Measurements from ENCODE around the gene PRKG1. TPM values are rescaled to one million over a fixed set of nuclear protein-coding genes. Genes with fewer than 3 reads are reported as not detected.

PRKG1 gene
- polyA plus RNA-seq, 4 donors, result 0.45 to 7.4 (median 1.3) TPM

GRCh38 chr10:51888263-51888662 is 814.0 kb downstream of the PRKG1 start:
- H3K27me3 ChIP-seq (ENCODE audit: control insufficient read depth in 3 of 3, insufficient read depth in 3 of 3, low read length in 3 of 3), result no peaks in the 10 kb centered on the region

DNA sequence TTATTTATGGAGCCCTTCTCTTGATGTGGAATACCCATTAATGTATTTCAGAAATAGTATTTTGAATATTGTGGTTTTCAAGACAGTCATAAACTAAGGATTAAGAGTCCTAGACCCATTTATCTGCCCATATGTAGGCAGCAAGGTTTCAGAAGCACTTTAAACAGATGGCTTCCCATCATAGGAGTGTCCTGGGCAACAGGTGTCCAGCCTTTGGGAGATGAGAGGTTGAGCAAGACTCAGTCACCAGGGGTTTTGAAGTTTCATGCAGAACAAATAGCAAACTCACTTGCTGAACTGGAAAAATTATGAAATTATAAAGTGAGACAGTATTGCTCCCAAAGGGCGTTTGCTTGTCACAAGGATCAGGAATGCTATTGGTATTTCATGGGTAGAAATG is 818.0 kb downstream of the PRKG1 start:
- no peak for DNase-seq
- 49 to 80% (median 74%) methylated on average over 1 of the region's 1 CpG for WGBS, 3 donors
- no peak overlapping the region for H3K4me3 ChIP-seq (ENCODE audit: low read depth in 1 of 3, low read length in 3 of 3)
- H3K9me3 ChIP-seq (ENCODE audit: control insufficient read depth in 2 of 2, insufficient read depth in 1 of 2, low read depth in 1 of 2, low read length in 1 of 2), result no peaks in the 10 kb centered on the region
- H3K27ac ChIP-seq (ENCODE audit: low read depth in 1 of 3, low read length in 2 of 3), result no peak overlapping the region
- no peak for FAIRE-seq
- no peaks in the 10 kb centered on the region for H3K27me3 ChIP-seq (ENCODE audit: control insufficient read depth in 3 of 3, insufficient read depth in 3 of 3, low read length in 3 of 3)
- H3K4me1 ChIP-seq (ENCODE audit: control insufficient read depth in 3 of 3, insufficient read depth in 2 of 3, low read depth in 1 of 3, low read length in 2 of 3), result no peaks in the 10 kb centered on the region
- no peaks in the 10 kb centered on the region for H3K36me3 ChIP-seq (ENCODE audit: control insufficient read depth in 3 of 3, insufficient read depth in 2 of 3, low read depth in 1 of 3, low read length in 3 of 3)

More at GRCh38 chr10:51888263-51888662, 814.0 kb downstream of the PRKG1 start:
- Histone ChIP-seq H3K4me3 (ENCODE audit: low read depth in 1 of 3, low read length in 3 of 3) (no peak overlapping the region), H3K9me3 (ENCODE audit: control insufficient read depth in 2 of 2, insufficient read depth in 1 of 2, low read depth in 1 of 2, low read length in 1 of 2) (no peaks in the 10 kb centered on the region), H3K36me3 (ENCODE audit: control insufficient read depth in 3 of 3, insufficient read depth in 2 of 3, low read depth in 1 of 3, low read length in 3 of 3) (no peaks in the 10 kb centered on the region), H3K27ac (ENCODE audit: low read depth in 1 of 3, low read length in 2 of 3) (no peak overlapping the region), H3K4me1 (ENCODE audit: control insufficient read depth in 3 of 3, insufficient read depth in 2 of 3, low read depth in 1 of 3, low read length in 2 of 3) (no peaks in the 10 kb centered on the region)
- FAIRE-seq, result no peak
- DNase-seq, result no peak

DNA sequence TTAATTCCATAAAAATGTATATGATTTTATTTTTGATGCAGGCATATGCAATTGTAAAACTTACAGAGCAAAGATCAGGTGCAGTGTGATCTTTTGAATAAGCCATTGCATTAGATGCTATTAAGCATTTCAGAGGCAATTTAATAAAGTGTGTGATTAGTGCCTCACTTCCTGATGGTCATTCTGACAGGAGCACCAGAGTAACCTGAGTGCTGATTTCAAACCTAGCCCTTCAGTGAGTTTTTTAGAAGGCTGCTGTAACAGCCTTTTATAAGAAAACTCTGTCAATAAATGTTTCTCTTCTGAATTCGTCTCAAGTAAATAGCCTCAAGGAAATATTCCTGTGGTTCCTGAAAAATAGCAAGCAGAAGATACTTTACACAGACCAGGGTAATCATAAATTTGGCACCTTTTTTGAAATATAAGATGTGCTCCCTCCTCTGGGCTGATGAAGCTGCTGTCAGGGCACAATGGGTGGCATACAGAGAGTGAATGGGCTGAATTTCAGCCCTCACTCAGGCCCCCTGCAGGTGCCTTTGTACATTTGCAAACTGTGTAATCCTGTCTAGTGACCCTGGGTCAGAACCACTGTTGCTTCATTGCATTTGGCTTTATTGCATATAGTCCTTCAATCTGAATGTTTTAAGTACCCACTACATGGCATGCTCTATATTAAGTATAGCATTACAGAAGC is 818.8 kb downstream of the PRKG1 start:
- H3K36me3 ChIP-seq (ENCODE audit: control insufficient read depth in 3 of 3, insufficient read depth in 2 of 3, low read depth in 1 of 3, low read length in 3 of 3), result no peaks in the 10 kb centered on the region
- DNase-seq, result peak; percentile 5 to 8
- H3K9me3 ChIP-seq (ENCODE audit: control insufficient read depth in 2 of 2, insufficient read depth in 1 of 2, low read depth in 1 of 2, low read length in 1 of 2), result no peaks in the 10 kb centered on the region
- no peaks in the 10 kb centered on the region for H3K27me3 ChIP-seq (ENCODE audit: control insufficient read depth in 3 of 3, insufficient read depth in 3 of 3, low read length in 3 of 3)
- WGBS, 3 donors, result 75 to 84% (median 78%) methylated on average over 1 of the region's 1 CpG
- no peak for FAIRE-seq
- no peak overlapping the region for H3K27ac ChIP-seq (ENCODE audit: low read depth in 1 of 3, low read length in 2 of 3)
- no peak overlapping the region for H3K4me3 ChIP-seq (ENCODE audit: low read depth in 1 of 3, low read length in 3 of 3)
- H3K4me1 ChIP-seq (ENCODE audit: control insufficient read depth in 3 of 3, insufficient read depth in 2 of 3, low read depth in 1 of 3, low read length in 2 of 3), result no peaks in the 10 kb centered on the region

DNA sequence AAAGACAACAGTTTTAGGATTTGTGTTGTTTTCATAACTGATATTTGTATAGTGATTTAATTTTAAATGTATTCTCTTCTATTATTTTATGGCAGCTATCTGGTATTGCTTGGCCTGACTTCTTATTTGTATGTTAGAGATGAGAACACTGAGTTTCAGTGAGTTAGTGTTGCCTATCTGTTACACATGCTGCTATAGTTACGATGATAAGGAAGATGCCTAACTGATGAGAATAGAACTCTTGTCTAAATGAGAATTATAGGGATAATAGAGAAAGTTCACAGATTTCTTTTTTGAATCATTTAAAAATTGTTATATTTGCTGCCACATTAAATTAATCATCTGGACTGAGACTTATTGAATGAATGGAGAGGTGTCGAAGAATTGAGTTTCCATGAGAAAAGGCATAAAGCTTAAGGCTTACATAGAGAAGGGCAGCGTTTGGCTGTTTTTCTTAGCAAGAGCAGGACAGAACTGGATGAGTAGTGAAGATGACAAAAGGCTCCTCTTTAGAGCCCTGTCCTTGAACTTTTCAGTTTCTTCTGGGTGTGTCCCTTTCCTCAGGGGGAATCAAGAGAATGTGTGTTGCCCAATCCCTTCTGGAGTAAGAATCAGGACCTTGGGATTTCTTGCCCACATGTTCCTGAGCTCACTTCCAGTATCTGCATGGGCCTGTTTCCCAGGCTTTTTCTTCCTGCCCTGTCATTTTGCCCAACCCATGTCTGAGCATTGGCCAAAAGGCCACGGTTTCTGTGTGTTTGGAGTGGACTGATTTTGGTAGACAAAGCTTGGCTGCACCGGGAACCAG is 820.7 kb downstream of the PRKG1 start:
- no peak for DNase-seq
- Histone ChIP-seq H3K4me1 (ENCODE audit: control insufficient read depth in 3 of 3, insufficient read depth in 2 of 3, low read depth in 1 of 3, low read length in 2 of 3) (no peaks in the 10 kb centered on the region), H3K27me3 (ENCODE audit: control insufficient read depth in 3 of 3, insufficient read depth in 3 of 3, low read length in 3 of 3) (no peaks in the 10 kb centered on the region), H3K4me3 (ENCODE audit: low read depth in 1 of 3, low read length in 3 of 3) (no peak overlapping the region), H3K27ac (ENCODE audit: low read depth in 1 of 3, low read length in 2 of 3) (no peak overlapping the region), H3K36me3 (ENCODE audit: control insufficient read depth in 3 of 3, insufficient read depth in 2 of 3, low read depth in 1 of 3, low read length in 3 of 3) (no peaks in the 10 kb centered on the region), H3K9me3 (ENCODE audit: control insufficient read depth in 2 of 2, insufficient read depth in 1 of 2, low read depth in 1 of 2, low read length in 1 of 2) (no peaks in the 10 kb centered on the region)
- FAIRE-seq, result no peak
- 75 to 90% (median 79%) methylated on average over 5 of the region's 5 CpGs for WGBS, 3 donors

DNA sequence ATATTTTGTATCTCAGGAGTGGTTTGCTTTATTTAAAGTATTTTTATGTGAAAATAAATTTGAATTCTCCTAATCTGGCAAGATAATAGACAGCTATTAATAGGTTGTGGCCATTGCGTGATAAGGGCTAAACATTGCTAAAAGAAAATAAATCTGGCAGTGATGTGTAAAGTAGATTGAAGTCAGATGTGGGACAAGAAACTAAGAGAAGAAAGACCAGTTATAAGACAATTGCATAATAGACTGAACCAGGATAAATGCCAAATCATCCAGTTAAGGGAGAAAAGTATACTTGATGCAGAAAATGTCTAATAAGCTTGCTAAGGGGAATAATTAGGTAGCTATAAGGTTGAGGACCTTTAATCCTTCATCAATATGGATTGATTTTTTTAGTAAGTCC is 822.6 kb downstream of the PRKG1 start:
- WGBS, 3 donors, result 63 to 77% (median 68%) methylated on average over 1 of the region's 1 CpG
- FAIRE-seq, result no peak

GRCh38 chr10:51897560-51897959 is 823.3 kb downstream of the PRKG1 start:
- FAIRE-seq, result no peak
- Histone ChIP-seq H3K4me1 (ENCODE audit: control insufficient read depth in 3 of 3, insufficient read depth in 2 of 3, low read depth in 1 of 3, low read length in 2 of 3) (no peaks in the 10 kb centered on the region), H3K4me3 (ENCODE audit: low read depth in 1 of 3, low read length in 3 of 3) (no peak overlapping the region)

More for the DNA sequence above, 822.6 kb downstream of the PRKG1 start:
- no peak for DNase-seq
- H3K36me3 ChIP-seq (ENCODE audit: control insufficient read depth in 3 of 3, insufficient read depth in 2 of 3, low read depth in 1 of 3, low read length in 3 of 3), result no peaks in the 10 kb centered on the region
- no peaks in the 10 kb centered on the region for H3K4me1 ChIP-seq (ENCODE audit: control insufficient read depth in 3 of 3, insufficient read depth in 2 of 3, low read depth in 1 of 3, low read length in 2 of 3)
- no peaks in the 10 kb centered on the region for H3K9me3 ChIP-seq (ENCODE audit: control insufficient read depth in 2 of 2, insufficient read depth in 1 of 2, low read depth in 1 of 2, low read length in 1 of 2)
- no peaks in the 10 kb centered on the region for H3K27me3 ChIP-seq (ENCODE audit: control insufficient read depth in 3 of 3, insufficient read depth in 3 of 3, low read length in 3 of 3)
- H3K27ac ChIP-seq (ENCODE audit: low read depth in 1 of 3, low read length in 2 of 3), result no peak overlapping the region
- H3K4me3 ChIP-seq (ENCODE audit: low read depth in 1 of 3, low read length in 3 of 3), result no peak overlapping the region

GRCh38 chr10:51900180-51900579 is 825.9 kb downstream of the PRKG1 start:
- Histone ChIP-seq H3K36me3 (ENCODE audit: control insufficient read depth in 3 of 3, insufficient read depth in 2 of 3, low read depth in 1 of 3, low read length in 3 of 3) (no peaks in the 10 kb centered on the region), H3K4me1 (ENCODE audit: control insufficient read depth in 3 of 3, insufficient read depth in 2 of 3, low read depth in 1 of 3, low read length in 2 of 3) (no peaks in the 10 kb centered on the region), H3K9me3 (ENCODE audit: control insufficient read depth in 2 of 2, insufficient read depth in 1 of 2, low read depth in 1 of 2, low read length in 1 of 2) (no peaks in the 10 kb centered on the region), H3K27ac (ENCODE audit: low read depth in 1 of 3, low read length in 2 of 3) (no peak overlapping the region), H3K27me3 (ENCODE audit: control insufficient read depth in 3 of 3, insufficient read depth in 3 of 3, low read length in 3 of 3) (no peaks in the 10 kb centered on the region), H3K4me3 (ENCODE audit: low read depth in 1 of 3, low read length in 3 of 3) (no peak overlapping the region)
- FAIRE-seq (no peak), DNase-seq (no peak)
- 25 to 82% (median 47%) methylated on average over 1 of the region's 1 CpG for WGBS, 3 donors

More at GRCh38 chr10:51897560-51897959, 823.3 kb downstream of the PRKG1 start:
- no peaks in the 10 kb centered on the region for H3K36me3 ChIP-seq (ENCODE audit: control insufficient read depth in 3 of 3, insufficient read depth in 2 of 3, low read depth in 1 of 3, low read length in 3 of 3)
- no peaks in the 10 kb centered on the region for H3K9me3 ChIP-seq (ENCODE audit: control insufficient read depth in 2 of 2, insufficient read depth in 1 of 2, low read depth in 1 of 2, low read length in 1 of 2)
- WGBS, 3 donors, result 89 to 93% (median 92%) methylated on average over 1 of the region's 1 CpG
- no peak overlapping the region for H3K27ac ChIP-seq (ENCODE audit: low read depth in 1 of 3, low read length in 2 of 3)
- H3K27me3 ChIP-seq (ENCODE audit: control insufficient read depth in 3 of 3, insufficient read depth in 3 of 3, low read length in 3 of 3), result no peaks in the 10 kb centered on the region
- DNase-seq, result no peak

DNA sequence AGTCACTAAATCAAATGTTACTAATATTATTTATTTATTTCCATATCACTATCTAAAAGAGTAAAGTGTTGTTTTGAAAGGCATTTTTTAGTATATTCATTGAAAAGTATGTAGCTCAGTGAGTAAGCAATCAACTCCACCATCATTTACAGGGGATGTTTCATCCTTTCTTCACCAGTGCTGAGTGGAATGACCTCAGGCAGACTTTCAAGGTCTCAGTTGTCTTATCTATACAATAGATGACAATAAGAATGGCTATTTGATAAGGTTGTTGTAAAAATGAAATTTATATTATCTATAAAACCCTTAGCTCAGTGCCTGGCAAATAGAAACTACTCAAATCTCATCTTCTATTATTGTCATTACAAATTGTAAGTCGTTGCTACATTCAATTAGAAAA is 829.4 kb downstream of the PRKG1 start:
- WGBS, 3 donors, result 22 to 48% (median 27%) methylated on average over 1 of the region's 1 CpG
- no peak overlapping the region for H3K27ac ChIP-seq (ENCODE audit: low read depth in 1 of 3, low read length in 2 of 3)
- no peak for FAIRE-seq
- no peak overlapping the region for H3K4me3 ChIP-seq (ENCODE audit: low read depth in 1 of 3, low read length in 3 of 3)
- no peak for DNase-seq
- H3K27me3 ChIP-seq (ENCODE audit: control insufficient read depth in 3 of 3, insufficient read depth in 3 of 3, low read length in 3 of 3), result no peaks in the 10 kb centered on the region
- no peaks in the 10 kb centered on the region for H3K4me1 ChIP-seq (ENCODE audit: control insufficient read depth in 3 of 3, insufficient read depth in 2 of 3, low read depth in 1 of 3, low read length in 2 of 3)
- H3K36me3 ChIP-seq (ENCODE audit: control insufficient read depth in 3 of 3, insufficient read depth in 2 of 3, low read depth in 1 of 3, low read length in 3 of 3), result no peaks in the 10 kb centered on the region
- H3K9me3 ChIP-seq (ENCODE audit: control insufficient read depth in 2 of 2, insufficient read depth in 1 of 2, low read depth in 1 of 2, low read length in 1 of 2), result no peaks in the 10 kb centered on the region
